GM21786 (cell line): ENCODE data around the gene VTI1A.
"Not testable (repeated sequence)": the region's sequence is repeated elsewhere in the genome, so short reads cannot be mapped to it uniquely, and the experiment has no call there.

Experiments used
- ATAC-seq: cut with Tn5 transposase; IDR thresholded peaks from one replicate; pipeline ENCODE4 v1.9.1; 2021; ENCODE audit not compliant: unreplicated experiment

Gene VTI1A

GRCh38 chr10:112446855-112447619, at the start of gene VTI1A, which contains the start of gene ZDHHC6:
TSS of gene VTI1A (plus strand) at chr10:112447215. CDS start at chr10:112447374, 159 bp downstream.
TSS of gene ZDHHC6 (minus strand) at chr10:112446914. CDS start at chr10:112445436, 1,478 bp downstream.
- peak; percentile 93 for ATAC-seq

- ATAC-seq, result no peak
These were observed 49.4 kb upstream of the VTI1A start for GRCh38 chr10:112397592-112397991.

- no peak for ATAC-seq
These were observed 44.1 kb upstream of the VTI1A start for GRCh38 chr10:112402917-112403316.

DNA sequence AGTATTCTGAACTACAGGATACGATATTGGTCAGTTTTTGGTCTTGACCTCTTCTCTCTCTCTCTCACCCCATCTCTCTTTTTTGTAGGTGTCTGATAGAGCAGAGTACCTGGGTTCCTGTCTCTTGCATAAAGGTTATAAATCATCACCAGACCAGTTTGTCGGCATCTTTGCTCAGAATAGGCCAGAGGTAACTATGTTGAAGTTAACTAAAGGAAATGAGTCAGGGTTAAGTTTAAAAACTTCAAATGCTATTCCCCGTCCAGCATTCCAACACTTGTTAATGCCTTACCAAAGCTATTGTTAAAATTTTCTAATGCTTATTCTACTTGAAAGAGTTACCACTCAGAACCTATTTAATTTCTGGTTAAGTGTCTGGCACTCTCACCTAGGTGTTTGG, 42.4 kb upstream of the VTI1A start:
- ATAC-seq, result no peak

DNA sequence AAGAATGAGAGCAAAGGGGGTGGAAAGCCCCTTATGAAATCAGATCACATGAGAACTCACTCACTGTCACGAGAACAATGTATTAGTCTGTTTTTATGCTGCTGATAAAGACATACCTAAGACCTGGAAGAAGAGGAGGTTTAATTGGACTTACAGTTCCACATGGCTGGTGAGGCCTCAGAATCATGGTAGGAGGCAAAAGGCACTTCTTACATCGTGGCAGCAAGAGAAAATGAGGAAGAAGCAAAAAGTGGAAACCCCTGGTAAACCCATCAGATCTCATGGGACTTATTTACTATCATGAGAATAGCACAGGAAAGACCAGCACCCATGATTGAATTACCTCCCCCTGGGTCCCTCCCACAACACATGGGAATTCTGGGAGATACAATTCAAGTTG, 40.2 kb upstream of the VTI1A start:
- not testable (repeated sequence) for ATAC-seq

GRCh38 chr10:112407696-112408095, 39.3 kb upstream of the VTI1A start:
- no peak for ATAC-seq

- no peak for ATAC-seq
These were observed 37.7 kb upstream of the VTI1A start for GRCh38 chr10:112409299-112409698.

- no peak for ATAC-seq
These were observed 37.3 kb upstream of the VTI1A start for GRCh38 chr10:112409755-112410154.

DNA sequence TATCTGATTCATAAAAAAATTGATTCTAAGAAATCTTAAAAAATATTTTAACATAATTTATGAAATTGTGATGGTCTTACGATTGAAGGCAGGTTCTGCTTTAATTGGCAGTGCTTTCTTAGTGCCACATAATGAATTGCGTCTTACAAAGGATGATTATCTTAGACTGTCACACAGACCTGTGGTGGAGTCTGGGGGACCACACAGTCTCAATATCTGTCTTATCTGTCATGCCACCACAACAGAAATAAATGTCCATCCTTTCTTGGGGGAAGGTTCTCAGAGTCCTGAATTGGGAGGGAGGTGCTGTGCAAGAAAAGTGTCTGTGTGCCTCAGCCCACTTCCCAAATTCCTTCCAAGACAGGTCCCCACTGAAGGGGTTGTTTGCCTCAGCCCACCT, 34.3 kb upstream of the VTI1A start:
- no peak for ATAC-seq

DNA sequence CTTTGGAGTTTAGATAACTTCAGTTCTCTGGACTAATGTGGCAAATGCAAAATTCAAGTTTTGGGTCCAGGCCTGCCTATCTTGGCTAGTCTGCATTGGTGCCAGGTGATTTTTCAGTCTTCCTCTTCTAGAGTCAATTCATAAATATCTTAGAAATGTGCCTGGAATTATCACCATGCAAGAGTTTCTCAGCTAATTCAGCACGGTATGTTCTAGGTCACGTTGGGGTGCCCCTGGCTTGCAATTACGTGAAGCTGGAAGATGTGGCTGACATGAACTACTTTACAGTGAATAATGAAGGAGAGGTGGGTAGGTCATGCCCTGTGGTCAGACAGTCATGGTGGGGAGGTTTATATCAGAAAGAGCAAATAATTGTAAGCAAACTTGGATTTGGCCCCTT, 25.3 kb upstream of the VTI1A start:
- ATAC-seq, result no peak

DNA sequence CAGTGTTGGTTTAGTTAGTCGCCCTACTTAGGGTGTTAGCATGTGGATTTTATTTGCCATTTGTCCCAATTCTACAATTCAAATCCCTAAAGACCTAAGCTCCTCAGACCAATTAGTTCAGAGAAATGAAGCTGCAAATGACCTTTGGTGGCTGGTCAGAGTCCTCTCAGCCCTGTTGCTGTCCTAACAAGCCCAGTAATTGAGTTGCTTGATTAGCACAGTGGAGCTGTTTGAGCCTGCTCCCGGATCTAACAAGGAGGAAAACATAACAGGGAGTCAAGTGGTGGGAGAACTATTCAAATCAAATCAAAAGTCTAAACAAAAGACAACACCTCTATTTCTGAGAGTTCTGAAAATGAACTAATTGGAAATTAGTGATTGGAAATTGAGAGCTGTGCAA, 22.4 kb upstream of the VTI1A start:
- no peak for ATAC-seq

- ATAC-seq, result no peak
These were observed 20.9 kb upstream of the VTI1A start for GRCh38 chr10:112426111-112426510.

DNA sequence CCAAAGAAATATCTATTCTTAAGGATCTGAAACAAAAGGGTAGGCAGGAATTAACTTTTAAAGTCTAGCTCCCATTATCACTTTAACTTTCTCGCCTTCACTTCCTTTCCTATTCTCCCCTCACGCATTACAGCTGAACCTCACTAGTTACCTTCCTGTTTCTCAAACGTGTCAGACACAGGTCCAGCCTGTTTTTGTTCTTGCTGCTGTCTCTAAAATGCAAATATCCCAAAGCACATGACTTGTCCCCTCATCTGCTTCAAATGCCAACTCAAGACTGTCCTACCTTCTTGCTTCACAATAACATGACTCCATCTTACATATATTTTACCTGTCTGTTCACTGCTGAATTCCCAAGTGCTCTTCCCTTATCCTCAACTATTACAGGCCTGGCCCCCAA, 17.9 kb upstream of the VTI1A start:
- ATAC-seq, result no peak

DNA sequence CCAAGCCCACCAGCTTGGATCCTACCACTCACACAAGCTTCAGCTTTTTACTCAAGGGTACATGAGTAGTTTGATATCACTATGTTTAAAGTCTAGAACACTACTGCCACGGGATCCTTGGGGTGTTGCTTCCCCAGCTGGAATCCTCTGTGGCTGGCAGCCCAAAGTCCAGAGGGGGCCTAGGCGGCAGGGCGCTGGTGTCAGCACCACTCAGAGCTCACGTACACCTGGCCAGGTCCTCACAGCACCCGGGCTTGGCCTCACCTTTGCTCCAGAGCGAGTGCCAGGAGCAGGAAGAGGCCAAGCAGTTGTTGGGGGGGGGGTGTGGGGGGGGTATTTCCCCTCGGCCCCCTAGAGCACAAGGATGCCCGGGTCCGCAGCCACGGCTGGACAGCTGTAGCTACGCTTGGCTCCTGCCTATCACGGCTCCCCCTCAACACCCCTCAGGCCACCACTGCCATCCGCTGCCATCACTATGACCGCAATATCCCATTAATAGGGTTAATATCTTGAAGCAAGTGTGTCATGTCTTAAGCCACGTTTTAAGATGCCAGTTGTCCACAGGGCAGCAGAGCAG, 17.3 kb upstream of the VTI1A start:
- ATAC-seq, result no peak

- ATAC-seq, result no peak
These were observed 13.9 kb upstream of the VTI1A start for GRCh38 chr10:112433136-112433535.

DNA sequence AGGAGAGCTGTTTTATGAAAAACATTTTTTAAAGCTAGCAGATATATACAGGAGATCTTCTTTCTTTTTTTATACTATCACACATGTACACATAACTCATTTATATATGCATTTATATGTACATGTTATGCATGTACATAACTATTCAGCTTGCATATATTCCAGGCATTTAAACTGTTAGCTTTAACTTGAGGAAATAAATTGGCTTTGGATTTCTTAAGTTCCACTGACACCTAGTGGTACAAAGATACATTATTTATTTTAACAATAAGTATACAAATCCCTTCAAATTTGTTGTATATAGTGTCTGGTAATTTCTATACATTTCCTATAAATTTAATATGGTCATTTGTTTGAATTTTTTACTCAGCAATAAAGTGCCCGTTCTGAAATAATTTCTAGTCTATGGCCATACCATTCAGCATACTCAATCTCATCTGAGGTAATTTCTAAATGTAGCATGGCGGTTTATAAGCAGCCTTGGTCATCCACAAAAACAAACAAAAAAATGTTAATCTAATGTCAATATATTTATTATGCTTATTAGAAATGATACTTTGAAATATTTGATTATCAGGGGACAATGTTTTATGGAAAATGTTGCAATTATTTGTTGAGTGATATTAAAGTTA, 11.9 kb upstream of the VTI1A start:
- no peak for ATAC-seq

GRCh38 chr10:112438356-112438755, 8.7 kb upstream of the VTI1A start:
- ATAC-seq, result no peak

DNA sequence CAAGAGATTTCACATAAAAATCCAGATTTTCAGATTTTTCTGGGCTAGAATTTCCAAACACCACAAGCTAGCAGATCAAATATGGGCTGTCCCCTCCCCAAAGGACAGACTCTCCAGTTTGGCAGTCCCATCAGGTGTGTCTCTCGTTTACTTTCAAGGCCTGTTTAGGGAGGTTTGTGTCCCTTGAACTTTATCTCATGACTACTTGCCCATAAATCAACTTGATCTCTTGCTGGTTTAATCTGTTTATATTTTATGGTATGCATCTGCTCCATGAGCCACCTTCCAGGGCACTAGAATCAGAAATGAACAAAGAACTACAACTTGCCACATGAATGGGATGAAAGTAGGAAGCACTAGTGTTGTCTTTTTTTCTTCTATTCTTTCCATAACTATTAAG, 5.5 kb upstream of the VTI1A start:
- no peak for ATAC-seq

- no peak for ATAC-seq
These were observed 5.0 kb upstream of the VTI1A start for GRCh38 chr10:112442063-112442462.

- no peak for ATAC-seq
These were observed 760 bp upstream of the VTI1A start for GRCh38 chr10:112446055-112446854.

DNA sequence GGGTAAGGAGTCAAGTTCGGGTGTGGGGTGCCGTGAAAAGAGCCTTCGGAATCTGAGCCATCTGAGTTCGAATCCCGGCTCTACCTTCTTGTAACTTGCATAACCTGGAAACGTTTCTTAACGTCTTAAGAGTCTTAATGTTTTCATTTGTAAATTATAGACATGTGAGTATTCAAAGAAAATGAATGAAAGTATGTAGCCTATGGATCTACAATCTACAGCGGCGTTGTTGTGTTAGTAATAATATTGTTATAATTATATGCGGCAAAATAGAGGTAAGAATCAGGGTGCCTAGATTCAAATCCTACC, 559 bp downstream of the VTI1A start:
- no peak for ATAC-seq

GRCh38 chr10:112448888-112449287, 1.9 kb downstream of the VTI1A start:
- no peak for ATAC-seq
